Vein endothelial cell (primary cell): Measurements from ENCODE around the gene MYG1. TPM values are rescaled to one million over a fixed set of nuclear protein-coding genes. Genes with fewer than 3 reads are reported as not detected.

Experiments used
- total RNA-seq: library from RNA; depleted of rRNA; stranded (reverse); fragments of >200 nt; gene quantifications from 2 replicates; pipeline ENCODE4 v1.2.3, GENCODE V29; 2012

The MYG1 gene
- 34.2 and 45.7 TPM in 2 replicates for total RNA-seq

GRCh38 chr12:53299454-53300180 lies at the start of gene MYG1:
TSS of gene MYG1 (plus strand) at chr12:53299695. CDS start at chr12:53299738, 43 bp downstream.

GRCh38 chr12:53267999-53268629 lies 31.4 kb upstream of the MYG1 start, which contains the start of gene ESPL1:
TSS of gene ESPL1 (plus strand) at chr12:53268299. CDS start at chr12:53268767, 468 bp downstream.

GRCh38 chr12:53295070-53295890 lies 4.2 kb upstream of the MYG1 start, which contains the start of gene PFDN5:
TSS of gene PFDN5 (plus strand) at chr12:53295542. CDS start at chr12:53295568, 26 bp downstream.

GRCh38 chr12:53336181-53336681 lies 36.7 kb downstream of the MYG1 start, which contains the start of gene SP7:
TSS of gene SP7 (minus strand) at chr12:53336354. CDS start at chr12:53335646, 708 bp downstream.

Other genes with a start within 250 kb of the MYG1 start
- gene TNS2, start 249.6 kb upstream of the MYG1 start, total RNA-seq = 50.4 and 54.2 TPM in 2 replicates
- gene SPRYD3, start 220.3 kb upstream of the MYG1 start, total RNA-seq = 23.0 and 28.7 TPM in 2 replicates
- 8.2 and 8.5 TPM in 2 replicates for gene IGFBP6, start 202.0 kb upstream of the MYG1 start, total RNA-seq
- not detected in 2 replicates for gene SOAT2, start 196.2 kb upstream of the MYG1 start, total RNA-seq
- 14.2 and 15.0 TPM in 2 replicates for gene ZNF740, start 119.0 kb upstream of the MYG1 start, total RNA-seq
- gene CSAD, start 118.8 kb upstream of the MYG1 start, total RNA-seq = 3.7 and 7.5 TPM in 2 replicates
- under 0.01 TPM in 1 of 2 replicates, not detected in the other for gene ITGB7, start 92.4 kb upstream of the MYG1 start, total RNA-seq
- 8.5 and 12.3 TPM in 2 replicates for gene RARG, start 67.5 kb upstream of the MYG1 start, total RNA-seq
- 6.2 and 10.9 TPM in 2 replicates for gene ESPL1, start 31.4 kb upstream of the MYG1 start, total RNA-seq
- 308 and 327 TPM in 2 replicates for gene PFDN5, start 4.2 kb upstream of the MYG1 start, total RNA-seq
- 51.0 and 53.5 TPM in 2 replicates for gene AAAS, start 21.9 kb downstream of the MYG1 start, total RNA-seq
- gene SP7, start 36.7 kb downstream of the MYG1 start, total RNA-seq = not detected in 2 replicates
- 44.6 and 48.7 TPM in 2 replicates for gene SP1, start 80.5 kb downstream of the MYG1 start, total RNA-seq
- gene AMHR2, start 124.2 kb downstream of the MYG1 start, total RNA-seq = not detected in 2 replicates
- gene PRR13, start 142.0 kb downstream of the MYG1 start, total RNA-seq = 52.8 and 68.9 TPM in 2 replicates
- gene PCBP2, start 152.4 kb downstream of the MYG1 start, total RNA-seq = 420 and 457 TPM in 2 replicates
- gene MAP3K12, start 199.8 kb downstream of the MYG1 start, total RNA-seq = 18.9 and 21.5 TPM in 2 replicates
- 50.3 and 52.9 TPM in 2 replicates for gene TARBP2, start 201.6 kb downstream of the MYG1 start, total RNA-seq
- not detected in 2 replicates for gene NPFF, start 207.8 kb downstream of the MYG1 start, total RNA-seq